Astrocyte (in vitro differentiated cells and primary cell): Measurements from ENCODE around the gene TTC22. TPM values are rescaled to one million over a fixed set of nuclear protein-coding genes. Genes with fewer than 3 reads are reported as not detected.

ENCODE experiments used
- DNase-seq: peaks from one replicate; pipeline ENCODE4 v3.0.0-alpha.2; 2010; ENCODE audit warnings: low read depth
- FAIRE-seq: peaks from 2 replicates; lab custom pipeline; 2011; peaks lifted over from hg19 to GRCh38; lab: Jason Lieb, UNC
- H2AFZ ChIP-seq: 2 replicates; pipeline ENCODE4 v1.6.0; 2012; ENCODE audit warnings: low read depth, low read length, inconsistent platforms
- H3K27ac ChIP-seq: 2 replicates; pipeline ENCODE4 v1.5.1; 2011; ENCODE audit warnings: low read depth, low read length, inconsistent platforms
- H3K27me3 ChIP-seq: 2 replicates; pipeline ENCODE4 v1.6.0; 2011; ENCODE audit warnings: low read length, inconsistent platforms; ENCODE audit not compliant: insufficient read depth
- H3K36me3 ChIP-seq: 2 replicates; pipeline ENCODE4 v1.5.1; 2011; ENCODE audit warnings: low read length, inconsistent platforms; ENCODE audit not compliant: insufficient read depth
- H3K4me1 ChIP-seq: 2 replicates; pipeline ENCODE4 v1.5.1; 2011; ENCODE audit warnings: low read length, inconsistent platforms; ENCODE audit not compliant: insufficient read depth
- H3K4me2 ChIP-seq: 2 replicates; pipeline ENCODE4 v1.6.0; 2012; ENCODE audit warnings: low read length, inconsistent platforms
- H3K4me3 ChIP-seq: 2 replicates; pipeline ENCODE4 v1.5.1; 2011; ENCODE audit warnings: low read depth, mild to moderate bottlenecking, low read length, inconsistent platforms; ENCODE audit not compliant: insufficient read depth
- H3K79me2 ChIP-seq: 2 replicates; pipeline ENCODE4 v1.6.0; 2012; ENCODE audit warnings: mild to moderate bottlenecking, low read length, inconsistent platforms; ENCODE audit not compliant: insufficient read depth
- H3K9ac ChIP-seq: 2 replicates; pipeline ENCODE4 v1.6.0; 2012; ENCODE audit warnings: mild to moderate bottlenecking, low read length, inconsistent platforms
- H3K9me3 ChIP-seq: 2 replicates; pipeline ENCODE4 v1.5.1; 2012; ENCODE audit warnings: low read depth, mild to moderate bottlenecking, low read length, inconsistent platforms; ENCODE audit not compliant: insufficient read depth
- H4K20me1 ChIP-seq: 2 replicates; pipeline ENCODE4 v1.6.0; 2012; ENCODE audit warnings: low read length, inconsistent platforms; ENCODE audit not compliant: insufficient read depth
- H3K27ac Mint-ChIP-seq: one replicate; pipeline ENCODE4 v1.8.0; 2021; ENCODE audit warnings: mild to moderate bottlenecking, mixed read lengths; ENCODE audit not compliant: unreplicated experiment
- H3K27me3 Mint-ChIP-seq: one replicate; pipeline ENCODE4 v1.8.0; 2021; ENCODE audit warnings: low read depth, mixed read lengths; ENCODE audit not compliant: unreplicated experiment
- H3K36me3 Mint-ChIP-seq: one replicate; pipeline ENCODE4 v1.8.0; 2021; ENCODE audit warnings: low read depth, mixed read lengths; ENCODE audit not compliant: unreplicated experiment
- H3K4me1 Mint-ChIP-seq: one replicate; pipeline ENCODE4 v1.8.0; 2021; ENCODE audit warnings: low read depth, mixed read lengths; ENCODE audit not compliant: unreplicated experiment
- H3K4me3 Mint-ChIP-seq: one replicate; pipeline ENCODE4 v1.8.0; 2021; ENCODE audit warnings: mild to moderate bottlenecking, moderate library complexity, mixed read lengths; ENCODE audit not compliant: unreplicated experiment
- H3K9me3 Mint-ChIP-seq: one replicate; pipeline ENCODE4 v1.8.0; 2021; ENCODE audit warnings: mild to moderate bottlenecking, mixed read lengths; ENCODE audit not compliant: unreplicated experiment
- CTCF ChIP-seq: IDR thresholded peaks from 2 replicates; pipeline ENCODE4 v1.5.1; 2011; ENCODE audit warnings: low read depth, mild to moderate bottlenecking, inconsistent platforms, low read length, moderate library complexity; ENCODE audit not compliant: insufficient read depth
- EZH2 ChIP-seq: IDR thresholded peaks from 2 replicates; pipeline ENCODE4 v1.6.1; 2012; ENCODE audit warnings: mild to moderate bottlenecking, low read length, inconsistent platforms; ENCODE audit not compliant: insufficient read depth
- total RNA-seq: library from RNA; stranded (reverse); gene quantifications from 2 replicates; pipeline ENCODE4 v1.2.1, GENCODE V29; 2021

The TTC22 gene
- total RNA-seq, 1 donor from 2014 or later: not detected

GRCh38 chr1:54791880-54792522 is 9.1 kb downstream of the TTC22 start:
- peaks cover 5% of the 10 kb centered on the region for H3K9me3 Mint-ChIP-seq
- DNase-seq (no peak), FAIRE-seq (no peak)
- TF ChIP-seq EZH2 (no peak), CTCF (peak; percentile 56)
- H3K4me1 ChIP-seq: no peaks in the 10 kb centered on the region
- H3K4me3 Mint-ChIP-seq: no peak overlapping the region
- H3K36me3 ChIP-seq: no peaks in the 10 kb centered on the region
- peaks cover 26% of the 10 kb centered on the region for H3K27me3 Mint-ChIP-seq
- H3K4me2 ChIP-seq: no peak overlapping the region
- H3K9ac ChIP-seq: no peak overlapping the region
- H3K79me2 ChIP-seq: no peaks in the 10 kb centered on the region
- H3K27ac ChIP-seq: no peak overlapping the region
- H3K27me3 ChIP-seq: peaks cover 9% of the 10 kb centered on the region
- no peak overlapping the region for H3K4me3 ChIP-seq
- no peaks in the 10 kb centered on the region for H4K20me1 ChIP-seq
- peaks cover 6% of the 10 kb centered on the region for H3K9me3 ChIP-seq
- H3K27ac Mint-ChIP-seq: no peak overlapping the region
- no peak overlapping the region for H2AFZ ChIP-seq
- H3K36me3 Mint-ChIP-seq: peaks cover 1% of the 10 kb centered on the region
- H3K4me1 Mint-ChIP-seq: peaks cover 9% of the 10 kb centered on the region

- H3K4me2 ChIP-seq: no peak overlapping the region
- Mint-ChIP-seq H3K27me3 (peaks cover 47% of the 10 kb centered on the region), H3K4me1 (no peaks in the 10 kb centered on the region), H3K36me3 (peaks cover 1% of the 10 kb centered on the region), H3K27ac (no peak overlapping the region), H3K9me3 (peaks cover 7% of the 10 kb centered on the region), H3K4me3 (no peak overlapping the region)
- H3K9ac ChIP-seq: no peak overlapping the region
- H3K36me3 ChIP-seq: no peaks in the 10 kb centered on the region
- H3K27ac ChIP-seq: no peak overlapping the region
- peaks cover 6% of the 10 kb centered on the region for H3K9me3 ChIP-seq
- no peaks in the 10 kb centered on the region for H3K79me2 ChIP-seq
- no peak for DNase-seq
- no peaks in the 10 kb centered on the region for H4K20me1 ChIP-seq
- no peak for TF ChIP-seq CTCF
- TF ChIP-seq EZH2: no peak
- no peaks in the 10 kb centered on the region for H3K4me1 ChIP-seq
- peaks cover 18% of the 10 kb centered on the region for H3K27me3 ChIP-seq
- no peak overlapping the region for H3K4me3 ChIP-seq
- no peak for FAIRE-seq
- no peak overlapping the region for H2AFZ ChIP-seq
These were observed 12.7 kb downstream of the TTC22 start for GRCh38 chr1:54788459-54788858.

- Mint-ChIP-seq H3K27ac (no peak overlapping the region), H3K4me3 (no peak overlapping the region), H3K9me3 (peaks cover 7% of the 10 kb centered on the region), H3K36me3 (peaks cover 1% of the 10 kb centered on the region), H3K27me3 (peaks cover 54% of the 10 kb centered on the region), H3K4me1 (no peaks in the 10 kb centered on the region)
- Histone ChIP-seq H3K4me2 (no peak overlapping the region), H3K79me2 (no peaks in the 10 kb centered on the region), H3K27me3 (peaks cover 20% of the 10 kb centered on the region), H3K9me3 (peaks cover 6% of the 10 kb centered on the region), H3K9ac (no peak overlapping the region), H3K4me1 (no peaks in the 10 kb centered on the region), H3K36me3 (no peaks in the 10 kb centered on the region), H4K20me1 (no peaks in the 10 kb centered on the region), H2AFZ (no peak overlapping the region), H3K27ac (no peak overlapping the region), H3K4me3 (no peak overlapping the region)
- DNase-seq: no peak
- TF ChIP-seq CTCF: no peak
- no peak for TF ChIP-seq EZH2
- no peak for FAIRE-seq
These were observed 13.5 kb downstream of the TTC22 start for GRCh38 chr1:54787604-54788003.
